Measurements from ENCODE around the gene B3GNT9.
A peak's percentile ranks its signal among the peaks of the same experiment; 100 is the strongest.

B3GNT9 gene

DNA sequence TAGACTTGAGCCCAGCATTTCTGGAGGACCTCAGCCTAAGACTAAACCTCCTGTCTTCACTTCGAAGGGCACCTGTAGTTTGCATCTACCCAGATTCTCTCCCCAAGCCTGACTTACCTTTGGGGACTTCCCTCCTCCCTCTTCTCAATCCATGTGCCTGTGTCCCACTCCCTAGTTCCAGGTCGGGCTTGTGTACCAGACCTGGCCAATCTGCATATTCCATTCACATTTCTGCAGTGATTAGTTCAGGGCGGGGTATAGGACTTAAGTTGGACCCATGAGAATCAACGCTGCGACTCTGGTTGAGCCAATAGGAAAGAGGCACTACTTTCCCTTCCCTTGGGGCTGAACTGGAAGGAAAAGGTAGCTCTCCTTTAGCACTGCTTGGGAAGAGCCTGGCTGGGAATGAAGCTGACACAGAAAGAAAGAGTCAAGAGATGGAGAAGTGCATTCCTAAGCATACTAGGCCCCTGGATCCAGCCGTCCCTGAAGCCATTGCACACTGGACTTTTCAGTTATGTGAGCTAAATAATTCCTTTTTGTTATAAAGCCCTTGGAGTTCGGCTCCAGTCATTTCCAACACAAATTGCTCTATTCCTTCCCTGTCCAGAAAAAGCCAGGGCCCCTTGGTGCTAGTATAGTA lies 6.4 kb upstream of the B3GNT9 start:
- Histone ChIP-seq H2AK5ac (ENCODE audit: low read length) (no peak overlapping the region), H3K4me3 (ENCODE audit: low read depth, low read length) (no peak overlapping the region), H3K27me3 (ENCODE audit: insufficient read depth, low read length) (peaks cover 60% of the 10 kb centered on the region), H3K36me3 (ENCODE audit: control insufficient read depth in 1 of 2, insufficient read depth in 2 of 2, low read length in 2 of 2) (no peaks in the 10 kb centered on the region), H2AFZ (ENCODE audit: insufficient read depth, low read length, poor library complexity) (no peak overlapping the region), H3K4ac (ENCODE audit: low read depth, low read length) (no peak overlapping the region), H4K8ac (ENCODE audit: low read depth, low read length) (no peak overlapping the region), H2BK120ac (ENCODE audit: insufficient read depth, low read length, poor library complexity) (no peak overlapping the region), H3K18ac (ENCODE audit: low read length) (no peak overlapping the region), H4K12ac (ENCODE audit: low read depth, low read length) (no peak overlapping the region), H4K91ac (ENCODE audit: low read depth, low read length) (no peak overlapping the region), H3K14ac (ENCODE audit: low read length) (no peak overlapping the region), H3K9me3 (ENCODE audit: insufficient read depth, low read depth, low read length) (peaks cover 9% of the 10 kb centered on the region), H3K4me1 (ENCODE audit: control insufficient read depth in 1 of 2, insufficient read depth in 2 of 2, low read length in 2 of 2) (peaks cover 2 to 12% of the 10 kb centered on the region in 2 experiments), H3K4me2 (ENCODE audit: low read length) (no peak overlapping the region), H3K9ac (ENCODE audit: low read length) (no peak overlapping the region), H2BK5ac (ENCODE audit: low read depth, low read length, poor library complexity) (no peak overlapping the region), H3K79me2 (ENCODE audit: control insufficient read depth, insufficient read depth, low read length, poor library complexity) (peaks cover 6% of the 10 kb centered on the region), H3K27ac (ENCODE audit: low read depth, low read length) (no peak overlapping the region), H3K79me1 (ENCODE audit: low read length) (peaks cover 9% of the 10 kb centered on the region), H3K23ac (ENCODE audit: low read length) (no peak overlapping the region), H2BK12ac (ENCODE audit: low read length) (no peak overlapping the region)
- no CpG with 5 or more reads among the region's 7 CpGs for WGBS (ENCODE audit: extremely low coverage, insufficient coverage, insufficient read length)
- no peak for DNase-seq

GRCh38 chr16:67156143-67156844 lies 5.5 kb upstream of the B3GNT9 start:
- no CpG with 5 or more reads among the region's 15 CpGs for WGBS (ENCODE audit: extremely low coverage, insufficient coverage, insufficient read length)

GRCh38 chr16:67155295-67156142 lies 4.7 kb upstream of the B3GNT9 start:
- Histone ChIP-seq H3K79me1 (ENCODE audit: low read length) (peaks cover 14% of the 10 kb centered on the region), H2BK5ac (ENCODE audit: low read depth, low read length, poor library complexity) (no peak overlapping the region), H3K18ac (ENCODE audit: low read length) (no peak overlapping the region), H2BK120ac (ENCODE audit: insufficient read depth, low read length, poor library complexity) (no peak overlapping the region), H4K12ac (ENCODE audit: low read depth, low read length) (no peak overlapping the region), H3K4me3 (ENCODE audit: low read depth, low read length) (no peak overlapping the region), H3K36me3 (ENCODE audit: control insufficient read depth in 1 of 2, insufficient read depth in 2 of 2, low read length in 2 of 2) (no peaks in the 10 kb centered on the region), H2BK12ac (ENCODE audit: low read length) (no peak overlapping the region), H4K91ac (ENCODE audit: low read depth, low read length) (no peak overlapping the region), H3K79me2 (ENCODE audit: control insufficient read depth, insufficient read depth, low read length, poor library complexity) (peaks cover 6% of the 10 kb centered on the region), H4K8ac (ENCODE audit: low read depth, low read length) (no peak overlapping the region), H2AK5ac (ENCODE audit: low read length) (no peak overlapping the region), H3K23ac (ENCODE audit: low read length) (no peak overlapping the region), H3K27ac (ENCODE audit: low read depth, low read length) (no peak overlapping the region), H3K4me2 (ENCODE audit: low read length) (peak overlapping the region; percentile 51), H3K9ac (ENCODE audit: low read length) (no peak overlapping the region), H3K4me1 (ENCODE audit: control insufficient read depth in 1 of 2, insufficient read depth in 2 of 2, low read length in 2 of 2) (peaks cover 0 to 10% of the 10 kb centered on the region in 2 experiments), H3K4ac (ENCODE audit: low read depth, low read length) (no peak overlapping the region), H2AFZ (ENCODE audit: insufficient read depth, low read length, poor library complexity) (no peak overlapping the region), H3K27me3 (ENCODE audit: insufficient read depth, low read length) (peaks cover 52% of the 10 kb centered on the region), H3K14ac (ENCODE audit: low read length) (no peak overlapping the region), H3K9me3 (ENCODE audit: insufficient read depth, low read depth, low read length) (peaks cover 9% of the 10 kb centered on the region)
- peak; percentile 90 to 96 for DNase-seq
- no CpG with 5 or more reads among the region's 74 CpGs for WGBS (ENCODE audit: extremely low coverage, insufficient coverage, insufficient read length)

More at GRCh38 chr16:67156143-67156844, 5.5 kb upstream of the B3GNT9 start:
- H3K4me2 ChIP-seq (ENCODE audit: low read length), result no peak overlapping the region
- H3K14ac ChIP-seq (ENCODE audit: low read length), result no peak overlapping the region
- no peaks in the 10 kb centered on the region for H3K36me3 ChIP-seq (ENCODE audit: control insufficient read depth in 1 of 2, insufficient read depth in 2 of 2, low read length in 2 of 2)
- H3K27ac ChIP-seq (ENCODE audit: low read depth, low read length), result no peak overlapping the region
- no peak overlapping the region for H4K8ac ChIP-seq (ENCODE audit: low read depth, low read length)
- H3K18ac ChIP-seq (ENCODE audit: low read length), result no peak overlapping the region
- no peak overlapping the region for H2BK120ac ChIP-seq (ENCODE audit: insufficient read depth, low read length, poor library complexity)
- peaks cover 6% of the 10 kb centered on the region for H3K79me2 ChIP-seq (ENCODE audit: control insufficient read depth, insufficient read depth, low read length, poor library complexity)
- H2AFZ ChIP-seq (ENCODE audit: insufficient read depth, low read length, poor library complexity), result no peak overlapping the region
- H3K4ac ChIP-seq (ENCODE audit: low read depth, low read length), result no peak overlapping the region
- H2BK12ac ChIP-seq (ENCODE audit: low read length), result no peak overlapping the region
- no peak overlapping the region for H4K12ac ChIP-seq (ENCODE audit: low read depth, low read length)
- H3K4me3 ChIP-seq (ENCODE audit: low read depth, low read length), result no peak overlapping the region
- H3K9me3 ChIP-seq (ENCODE audit: insufficient read depth, low read depth, low read length), result peaks cover 9% of the 10 kb centered on the region
- DNase-seq, result no peak
- H4K91ac ChIP-seq (ENCODE audit: low read depth, low read length), result no peak overlapping the region
- H3K23ac ChIP-seq (ENCODE audit: low read length), result no peak overlapping the region
- H2BK5ac ChIP-seq (ENCODE audit: low read depth, low read length, poor library complexity), result no peak overlapping the region
- H3K79me1 ChIP-seq (ENCODE audit: low read length), result peaks cover 9% of the 10 kb centered on the region
- no peak overlapping the region for H3K9ac ChIP-seq (ENCODE audit: low read length)
- H3K4me1 ChIP-seq (ENCODE audit: control insufficient read depth in 1 of 2, insufficient read depth in 2 of 2, low read length in 2 of 2), result peaks cover 2 to 10% of the 10 kb centered on the region in 2 experiments
- no peak overlapping the region for H2AK5ac ChIP-seq (ENCODE audit: low read length)
- H3K27me3 ChIP-seq (ENCODE audit: insufficient read depth, low read length), result peaks cover 51% of the 10 kb centered on the region

- Histone ChIP-seq H3K79me1 (ENCODE audit: low read length) (peaks cover 10% of the 10 kb centered on the region), H3K79me2 (ENCODE audit: control insufficient read depth, insufficient read depth, low read length, poor library complexity) (peaks cover 4% of the 10 kb centered on the region), H2BK12ac (ENCODE audit: low read length) (no peak overlapping the region), H3K4ac (ENCODE audit: low read depth, low read length) (no peak overlapping the region), H3K4me2 (ENCODE audit: low read length) (peak overlapping the region; percentile 51), H4K12ac (ENCODE audit: low read depth, low read length) (no peak overlapping the region), H3K4me1 (ENCODE audit: control insufficient read depth in 1 of 2, insufficient read depth in 2 of 2, low read length in 2 of 2) (peaks cover 6 to 15% of the 10 kb centered on the region in 2 experiments), H2BK120ac (ENCODE audit: insufficient read depth, low read length, poor library complexity) (no peak overlapping the region), H4K91ac (ENCODE audit: low read depth, low read length) (no peak overlapping the region), H3K27me3 (ENCODE audit: insufficient read depth, low read length) (peaks cover 60% of the 10 kb centered on the region), H2AFZ (ENCODE audit: insufficient read depth, low read length, poor library complexity) (no peak overlapping the region), H3K18ac (ENCODE audit: low read length) (no peak overlapping the region), H3K36me3 (ENCODE audit: control insufficient read depth in 1 of 2, insufficient read depth in 2 of 2, low read length in 2 of 2) (no peaks in the 10 kb centered on the region), H3K9ac (ENCODE audit: low read length) (no peak overlapping the region), H3K14ac (ENCODE audit: low read length) (no peak overlapping the region), H3K4me3 (ENCODE audit: low read depth, low read length) (no peak overlapping the region), H3K23ac (ENCODE audit: low read length) (no peak overlapping the region), H2AK5ac (ENCODE audit: low read length) (no peak overlapping the region), H3K27ac (ENCODE audit: low read depth, low read length) (no peak overlapping the region), H2BK5ac (ENCODE audit: low read depth, low read length, poor library complexity) (no peak overlapping the region), H3K9me3 (ENCODE audit: insufficient read depth, low read depth, low read length) (peaks cover 13% of the 10 kb centered on the region), H4K8ac (ENCODE audit: low read depth, low read length) (no peak overlapping the region)
- WGBS (ENCODE audit: extremely low coverage, insufficient coverage, insufficient read length), result no CpG with 5 or more reads among the region's 61 CpGs
- DNase-seq, result no peak
These were observed 3.9 kb upstream of the B3GNT9 start for GRCh38 chr16:67154578-67155294.
